Activated CD4-positive, CD25-positive, alpha-beta regulatory T cell treated with anti-CD3 and anti-CD28 coated beads, Interleukin-2, amount 50 U/mL, for 72 hours (primary cell): ENCODE data around the gene ZNF516.

Experiments used
- DNase-seq: peaks from one replicate; pipeline ENCODE4 v3.0.0; 2021

ZNF516 gene

DNA sequence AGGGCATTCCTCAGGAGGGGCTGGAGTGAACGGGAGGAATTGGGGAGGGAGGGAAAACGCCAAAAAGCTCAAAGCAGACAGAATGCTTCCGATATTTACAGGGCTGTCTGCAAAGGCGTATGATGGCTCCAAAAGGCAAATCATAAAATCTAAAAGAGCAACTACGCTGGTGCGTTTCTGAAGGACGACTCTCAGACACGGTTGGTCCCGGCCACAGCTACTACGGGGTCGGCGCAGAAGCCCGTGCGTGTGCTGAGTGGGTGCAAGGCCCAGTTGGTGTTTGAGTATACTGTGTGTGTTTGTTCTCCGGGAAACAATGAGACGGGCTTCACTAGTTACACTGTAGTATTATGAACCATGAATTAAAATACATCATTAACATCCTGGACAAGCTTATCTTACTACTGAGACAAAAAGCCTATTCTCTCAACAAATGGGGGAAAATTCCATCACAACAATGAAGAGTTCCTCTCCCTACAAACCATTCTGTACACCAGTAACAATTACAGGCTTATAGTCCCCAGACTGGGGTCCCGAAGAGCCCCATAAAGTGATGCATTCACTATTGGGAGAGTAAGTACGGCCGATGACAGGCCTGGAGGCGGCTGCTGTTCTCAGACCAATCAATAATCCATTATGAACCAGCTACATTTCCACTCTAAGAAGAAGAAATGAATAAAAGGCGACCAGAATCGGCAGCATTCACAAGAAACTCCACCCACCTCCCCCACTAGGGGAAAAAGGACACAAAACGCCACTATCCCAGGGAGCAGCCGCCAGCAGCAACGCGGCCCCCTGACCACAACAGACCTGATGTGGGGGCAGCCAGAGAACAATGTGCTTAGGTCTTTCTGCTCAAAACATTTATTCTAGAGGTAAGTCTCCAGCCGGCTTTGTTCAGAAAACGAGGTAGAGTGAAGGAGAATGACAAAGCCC, 43.4 kb downstream of the ZNF516 start:
- no peak for DNase-seq

DNA sequence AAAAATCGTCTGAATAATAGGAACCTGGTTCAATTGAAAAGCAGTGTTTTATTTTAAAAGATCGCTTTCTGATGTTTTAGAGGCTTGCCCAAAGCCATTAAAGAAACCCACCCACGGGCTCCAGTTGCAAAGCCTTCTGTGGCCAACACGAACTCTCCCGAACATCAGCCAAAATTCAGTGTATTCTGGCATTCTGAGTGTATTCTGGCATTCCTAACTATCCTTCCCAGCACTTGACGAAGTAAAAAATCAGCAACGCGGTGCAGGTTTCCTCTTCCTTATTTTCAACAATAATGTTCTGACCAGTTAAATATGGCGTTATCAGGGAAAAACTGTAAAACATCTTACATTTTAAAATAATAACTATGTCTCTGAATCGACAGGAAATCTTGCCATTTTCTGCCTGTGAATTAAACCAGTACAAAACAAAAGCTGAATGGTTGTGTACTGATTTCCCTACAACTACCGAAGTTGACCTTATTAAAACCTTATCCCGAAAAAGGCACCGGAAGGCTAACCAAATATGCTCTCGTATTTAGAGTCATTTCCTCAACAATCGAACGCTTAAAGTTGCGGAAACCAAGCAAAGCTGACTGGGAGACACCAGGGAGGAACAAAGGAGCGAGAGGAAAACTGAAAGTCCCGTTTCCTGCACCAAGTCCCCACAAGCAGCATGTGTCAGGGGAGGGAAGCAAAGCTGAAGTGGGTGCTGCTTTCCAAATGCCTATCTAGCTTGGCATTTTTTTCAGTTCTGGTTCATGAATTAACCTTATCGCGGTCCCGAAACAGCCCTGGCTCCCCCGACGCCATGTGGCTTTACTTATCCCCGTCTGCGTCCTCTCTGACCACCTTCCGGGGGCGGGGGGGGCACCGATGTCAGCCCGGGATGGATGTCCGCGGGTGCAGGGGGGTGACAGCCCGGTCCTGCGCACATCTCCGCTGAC, 44.3 kb downstream of the ZNF516 start:
- DNase-seq, result no peak

DNA sequence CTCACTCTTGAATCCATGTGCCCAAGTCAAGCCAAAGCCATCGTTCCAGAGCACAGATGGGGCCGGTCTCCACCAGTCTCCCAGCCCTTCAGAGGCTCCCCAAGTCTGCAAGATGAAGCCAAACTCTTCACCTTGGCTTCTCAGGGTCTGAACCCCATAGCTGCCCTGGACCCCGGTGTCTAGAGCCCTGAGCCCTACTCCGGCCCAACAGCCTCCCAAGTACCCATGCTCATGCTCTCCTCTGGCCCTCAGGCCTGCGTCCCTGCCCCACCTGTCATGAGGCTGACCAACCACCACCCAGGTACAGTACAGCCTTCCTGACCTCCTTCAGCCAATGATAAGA, 46.0 kb downstream of the ZNF516 start:
- DNase-seq, result no peak

DNA sequence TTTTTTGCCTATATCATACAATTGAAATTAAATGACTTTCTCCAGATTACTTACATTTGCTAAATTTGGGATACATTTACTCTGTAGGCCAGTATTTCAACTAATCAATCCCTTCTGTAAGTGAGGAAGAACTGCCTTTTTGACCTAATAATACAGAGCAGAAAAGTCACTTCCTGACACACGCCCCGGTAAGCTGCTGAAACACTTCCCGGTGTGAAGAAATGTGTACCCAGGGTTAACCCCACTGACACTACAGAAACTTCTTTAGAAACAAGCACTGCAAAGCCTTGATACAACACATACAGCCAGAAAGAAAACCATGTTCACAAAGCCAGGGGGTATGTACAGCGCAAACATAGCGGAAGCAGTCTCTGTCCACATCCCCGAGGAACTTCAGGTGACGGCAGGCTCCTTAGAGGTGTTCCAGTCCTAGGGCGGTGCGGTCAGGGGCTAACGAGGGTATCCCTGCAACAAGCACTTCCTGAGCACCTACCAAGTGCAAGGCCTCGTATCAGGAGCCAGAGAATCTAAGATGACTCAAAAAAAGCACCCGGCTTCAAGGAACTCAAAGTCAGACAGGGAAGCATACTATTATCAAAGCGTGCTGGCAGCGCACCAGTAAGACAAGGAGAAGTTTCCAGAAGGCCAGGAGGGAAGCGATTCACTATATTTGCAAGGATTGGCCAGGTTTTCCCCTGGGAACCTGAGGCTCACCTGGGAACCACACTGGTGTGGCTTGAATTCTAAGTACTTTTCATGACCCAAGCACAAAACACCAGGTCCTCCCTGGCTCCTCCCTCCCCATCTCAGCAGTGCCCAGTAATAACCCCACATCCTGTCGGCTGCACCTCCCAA, 46.6 kb downstream of the ZNF516 start:
- no peak for DNase-seq

DNA sequence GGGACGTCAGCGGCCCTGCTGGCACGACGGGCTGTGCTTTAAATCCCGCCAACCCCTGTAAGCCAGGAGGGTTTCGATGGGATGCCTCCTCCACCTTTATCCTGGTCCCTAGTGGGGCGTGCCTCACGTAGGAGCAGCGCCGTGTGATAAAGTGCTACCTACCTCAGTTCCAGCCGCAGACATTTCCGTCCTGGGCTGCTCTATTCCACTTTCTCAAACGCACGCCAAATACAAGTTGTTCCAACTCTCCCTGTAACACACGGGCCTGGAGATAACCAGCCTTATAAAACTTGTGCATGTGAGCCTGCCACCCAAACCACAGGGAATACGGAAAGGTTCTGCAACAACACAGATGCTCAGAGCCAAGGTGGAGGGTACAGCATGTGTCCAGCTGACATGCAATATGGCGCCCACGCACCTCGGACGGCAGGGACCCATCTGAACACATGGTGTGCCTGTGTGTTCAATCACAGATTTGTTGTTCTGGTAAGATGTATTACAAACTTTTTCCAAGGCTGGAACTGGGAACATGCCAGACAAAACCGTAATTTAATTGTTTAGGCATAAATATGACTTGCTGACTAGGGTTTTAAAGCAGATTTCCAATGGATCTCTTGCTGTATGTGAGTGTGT, 47.7 kb downstream of the ZNF516 start:
- no peak for DNase-seq

DNA sequence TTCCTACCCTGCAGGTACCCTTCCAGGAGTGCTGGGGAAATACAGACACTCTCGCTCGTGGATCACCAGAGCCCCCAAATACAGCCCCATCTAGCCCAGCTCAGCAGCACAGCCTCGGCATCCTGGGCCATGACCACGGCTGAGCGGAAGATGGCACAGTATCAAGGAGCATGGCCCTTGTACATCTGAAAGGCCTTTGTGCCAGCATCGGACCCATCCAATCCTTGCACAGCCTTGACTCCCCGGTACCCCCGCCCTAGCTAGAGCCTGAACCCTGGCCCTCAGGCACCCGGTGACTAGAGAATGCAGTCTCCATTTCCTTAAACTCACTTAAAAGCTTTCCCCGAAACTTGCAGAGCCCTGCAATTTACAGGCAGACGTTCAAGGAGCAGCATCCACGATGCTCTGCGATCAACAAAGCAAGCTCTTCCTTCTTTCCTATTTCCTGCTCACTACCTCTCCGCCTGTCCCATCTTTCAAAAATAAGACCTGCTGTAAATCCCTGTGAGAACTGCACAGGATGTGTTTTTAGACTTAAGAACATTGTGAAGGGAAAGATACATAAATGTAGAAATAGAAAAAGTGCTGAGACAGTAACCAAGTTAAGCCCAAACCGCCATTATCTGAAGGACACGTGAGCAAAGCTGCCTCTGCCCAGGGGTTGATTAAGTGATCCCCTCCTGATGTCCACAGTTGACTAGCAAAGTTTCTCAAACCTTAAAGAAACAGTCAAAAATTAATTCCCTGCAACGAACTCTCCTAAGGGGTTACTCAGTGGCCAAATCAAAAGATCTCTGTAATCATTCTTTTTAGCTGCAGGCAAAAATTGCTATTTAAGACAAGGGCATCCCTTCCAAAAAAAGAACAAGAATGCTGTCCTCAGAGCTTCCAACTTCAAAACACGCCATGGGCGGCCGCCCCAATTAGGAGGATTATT, 48.5 kb downstream of the ZNF516 start:
- DNase-seq, result no peak

DNA sequence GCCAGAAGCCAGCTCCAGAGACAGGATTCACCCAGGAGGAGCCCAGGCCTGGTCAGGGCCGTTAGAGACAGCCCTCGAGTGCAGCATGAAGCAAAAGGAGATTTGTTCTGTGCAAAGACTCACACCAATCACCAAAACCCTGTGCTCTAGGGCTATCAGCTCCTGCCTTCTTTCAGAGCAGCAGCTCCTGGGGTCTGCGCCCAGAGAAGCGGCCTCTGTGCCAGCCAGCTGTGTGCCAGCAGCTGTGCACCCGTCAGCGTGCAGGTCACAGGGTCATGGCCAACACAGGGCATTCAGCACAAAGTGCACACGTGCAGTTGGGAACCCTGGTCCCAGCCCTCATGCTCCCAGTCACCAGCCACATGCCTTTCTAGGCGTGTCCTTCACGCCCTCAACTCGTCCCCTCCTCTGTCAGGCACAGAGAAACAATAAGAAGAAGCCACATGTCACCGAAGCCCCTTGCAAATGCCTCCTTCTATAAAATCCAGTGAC, 49.3 kb downstream of the ZNF516 start:
- no peak for DNase-seq

DNA sequence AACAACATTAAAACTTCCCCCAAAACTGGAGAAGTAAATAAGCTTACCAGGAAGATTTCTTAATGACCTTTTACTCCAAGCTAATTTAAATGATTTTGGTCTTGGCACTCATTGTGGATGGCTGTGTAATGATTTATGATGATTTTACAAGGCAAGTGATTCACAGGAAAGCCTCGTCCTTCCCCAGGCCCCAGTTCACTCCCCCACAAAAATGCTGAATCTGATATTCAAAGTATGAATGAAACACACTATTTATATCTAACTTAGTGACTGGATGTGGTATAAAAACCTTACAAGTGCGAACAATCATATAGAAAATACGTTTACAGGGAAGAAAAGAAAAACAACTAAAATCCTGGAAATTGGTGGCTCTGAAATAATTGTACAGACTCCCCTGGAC, 49.8 kb downstream of the ZNF516 start:
- no peak for DNase-seq

DNA sequence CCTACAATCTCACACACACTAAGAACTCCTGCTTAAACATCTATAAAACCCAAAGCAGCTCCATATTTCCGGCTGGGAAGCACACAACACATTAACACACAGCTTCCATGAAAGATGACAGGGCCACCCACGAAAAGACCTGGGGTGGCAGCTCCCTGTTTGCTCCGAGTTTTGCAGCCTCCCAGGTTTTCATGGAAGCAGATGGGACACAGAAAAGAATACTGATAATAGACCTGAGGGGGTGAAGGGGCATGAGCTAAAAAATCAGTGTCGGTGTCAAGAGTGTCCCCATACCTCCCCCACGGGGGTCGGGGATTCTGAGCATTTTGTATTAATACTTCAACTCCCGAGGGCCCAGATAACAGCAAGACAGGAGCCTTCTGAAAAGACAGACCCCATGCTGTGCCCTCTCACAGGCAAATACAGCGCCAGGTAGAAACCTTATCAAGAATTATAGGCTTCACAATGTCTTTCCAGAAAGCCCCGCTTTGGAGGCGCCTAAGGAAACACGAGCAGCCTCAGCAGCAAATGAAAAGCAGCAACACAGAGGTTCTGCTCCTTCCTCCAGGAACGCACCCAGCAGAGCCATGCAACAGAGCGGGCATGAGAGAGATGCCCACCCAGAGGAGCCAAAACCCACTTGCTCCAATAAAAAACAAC, 50.5 kb downstream of the ZNF516 start:
- DNase-seq, result no peak

DNA sequence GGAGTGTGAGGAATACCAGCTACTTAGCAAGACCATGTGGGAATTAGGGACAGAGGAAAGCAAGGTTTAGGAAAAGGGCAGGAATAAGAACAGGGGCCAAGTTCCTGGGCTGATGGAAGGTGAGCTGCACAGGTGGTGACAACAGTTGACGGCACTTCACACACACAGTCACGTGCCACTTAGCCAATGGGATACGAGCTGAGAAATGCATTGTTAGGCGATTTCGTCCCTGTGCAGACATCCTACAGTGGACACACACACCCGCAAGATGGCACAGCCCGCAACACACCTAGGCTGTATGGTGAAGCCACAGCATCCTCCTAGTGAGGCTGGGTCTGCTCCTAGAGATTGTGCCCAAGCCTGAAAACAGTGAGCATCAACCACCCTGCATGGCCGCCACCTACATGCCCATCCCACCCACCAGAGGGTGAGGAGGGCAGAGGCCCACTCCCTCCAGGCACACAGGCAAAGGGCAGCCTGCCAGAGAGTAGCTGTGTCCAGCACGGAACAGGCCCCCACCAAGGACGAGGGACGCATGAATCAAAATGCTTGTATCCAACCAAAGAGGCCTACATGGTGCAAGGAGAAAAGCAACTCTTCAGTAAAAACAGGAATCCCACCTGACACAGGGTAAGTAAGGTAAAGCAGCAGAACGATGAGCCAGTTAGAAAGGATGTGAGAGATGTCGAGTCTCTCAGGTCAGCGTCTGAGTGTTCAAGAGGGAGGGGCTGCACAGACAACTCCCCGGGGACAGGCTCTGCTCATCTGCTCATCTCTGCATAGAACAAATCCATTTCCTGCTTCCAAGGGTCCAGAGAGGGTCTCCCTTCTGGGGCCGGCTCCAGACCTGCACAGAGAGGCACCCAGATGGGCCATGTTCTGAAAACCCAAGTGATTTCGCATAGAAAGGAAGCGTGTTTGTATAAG, 51.3 kb downstream of the ZNF516 start:
- no peak for DNase-seq

DNA sequence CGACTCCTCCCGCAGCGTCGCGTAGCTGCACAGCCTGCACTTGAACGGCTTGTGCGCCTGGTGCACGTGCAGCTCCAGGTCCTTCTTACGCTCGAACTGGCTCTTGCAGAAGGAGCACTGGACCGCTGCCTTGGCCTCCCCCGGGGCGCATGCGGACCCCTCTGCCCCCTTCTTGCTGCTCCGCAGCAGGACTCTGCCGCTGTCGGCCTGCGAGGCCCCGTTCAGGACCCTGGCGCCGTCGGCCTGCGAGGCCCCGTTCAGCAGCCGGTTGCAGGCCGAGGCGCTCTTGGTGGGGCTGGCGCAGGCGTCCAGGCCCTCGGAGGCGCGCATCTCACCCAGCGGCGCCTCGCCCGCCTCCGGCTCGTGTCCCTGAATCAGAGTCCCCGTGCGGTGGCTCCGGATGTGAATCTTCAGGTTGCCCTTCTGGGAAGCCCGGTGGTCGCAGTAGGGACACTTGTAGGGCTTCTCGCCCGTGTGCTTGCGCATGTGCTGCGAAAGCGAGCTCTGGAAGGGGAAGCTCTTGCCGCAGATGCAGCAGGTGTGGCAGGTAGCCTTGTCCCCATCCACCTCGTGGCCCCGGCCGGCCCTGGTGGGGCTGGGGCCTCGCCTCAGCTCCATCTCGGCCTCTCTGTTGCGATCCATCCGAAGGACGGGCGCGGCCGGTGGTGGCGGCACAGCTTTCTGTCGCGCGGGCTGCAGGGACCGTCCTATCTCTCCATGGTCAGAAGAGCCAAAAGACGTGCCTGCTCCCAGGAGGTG, 52.5 kb downstream of the ZNF516 start:
- DNase-seq, result no peak

DNA sequence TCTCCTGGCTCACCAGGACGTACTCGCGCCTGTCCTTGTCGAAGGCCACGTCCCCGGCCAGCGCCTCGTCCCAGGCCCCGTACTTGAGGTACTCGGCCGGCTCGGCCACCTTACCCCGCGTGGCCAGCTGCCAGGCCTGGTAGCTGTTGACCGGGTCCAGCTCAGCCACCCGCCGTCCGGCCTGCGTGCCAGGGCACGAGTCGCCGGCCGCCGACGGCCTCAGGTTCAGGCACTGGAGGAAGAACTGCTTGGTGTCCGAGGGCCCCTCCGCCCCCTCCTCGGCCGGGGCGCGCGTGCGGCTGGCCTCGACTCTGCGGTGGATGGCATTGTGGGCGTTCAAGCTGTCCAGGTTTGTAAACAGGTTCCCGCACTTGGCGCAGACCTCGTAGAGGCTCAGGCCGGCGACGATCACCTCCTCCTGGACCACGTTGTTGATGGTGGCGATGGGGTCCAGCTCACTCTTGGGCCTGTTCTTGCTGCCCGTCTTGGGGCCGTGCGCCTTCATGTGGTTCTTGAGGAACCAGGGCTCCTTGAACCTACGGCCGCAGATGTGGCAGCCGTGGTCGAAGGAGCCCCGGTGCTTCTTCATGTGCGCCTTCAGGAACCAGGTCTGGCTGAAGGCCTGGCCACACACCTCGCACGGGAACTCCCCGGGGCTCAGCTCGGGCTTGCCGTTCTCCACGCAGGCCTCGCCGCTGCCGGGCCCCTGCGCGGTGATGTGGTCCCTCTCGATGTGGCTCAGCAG, 53.2 kb downstream of the ZNF516 start:
- no peak for DNase-seq

DNA sequence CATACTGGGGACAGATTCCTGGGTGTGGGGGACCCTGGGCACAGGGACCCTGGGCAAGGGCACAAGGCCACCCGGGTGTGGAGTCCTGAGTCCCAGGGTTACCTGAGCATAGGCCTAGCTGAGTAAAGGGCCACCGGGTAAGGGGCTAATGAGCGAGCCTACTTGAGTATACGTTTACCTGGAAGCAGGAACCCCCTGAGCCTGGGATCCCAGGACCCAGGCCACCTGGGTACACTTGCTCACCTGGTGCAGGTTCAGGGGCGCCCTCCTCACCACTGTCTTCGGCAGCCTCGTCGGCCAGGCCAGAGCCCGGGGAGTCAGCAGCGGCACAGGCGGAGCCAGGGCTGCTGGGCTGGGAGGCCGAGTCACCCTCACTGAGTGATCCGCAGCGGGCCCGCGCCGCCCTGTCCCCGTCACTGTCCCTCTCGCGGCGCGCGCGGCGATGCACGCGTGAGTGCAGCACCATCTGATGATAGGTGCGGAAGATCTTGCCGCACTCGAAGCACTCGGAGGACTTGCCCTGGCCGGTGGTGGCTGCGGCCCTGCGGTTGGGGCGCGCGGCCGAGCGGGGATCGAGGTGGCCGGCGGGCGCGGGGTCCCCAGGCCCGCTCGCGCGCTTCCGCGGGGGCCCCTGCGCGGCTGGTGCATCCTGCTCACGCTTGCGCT, 53.9 kb downstream of the ZNF516 start:
- DNase-seq, result no peak

DNA sequence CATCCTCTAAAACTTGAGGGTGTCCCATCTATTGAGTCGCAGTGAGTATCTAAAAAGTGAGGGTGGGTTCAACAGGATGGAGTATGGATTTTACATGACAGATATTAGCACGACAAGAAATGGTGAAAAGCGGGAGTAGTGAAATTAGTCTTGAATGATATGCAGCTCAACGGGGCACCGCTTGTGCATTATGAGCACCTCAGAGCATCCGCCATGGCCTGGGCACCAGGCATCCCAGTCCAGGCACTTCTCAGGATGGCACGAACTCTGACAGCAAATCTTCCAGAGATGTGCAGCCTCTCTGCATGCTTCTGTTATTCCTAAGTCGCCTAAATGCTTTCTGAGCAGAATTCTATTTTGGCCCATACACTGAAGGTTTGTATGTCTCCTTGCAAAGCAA, 57.1 kb downstream of the ZNF516 start:
- no peak for DNase-seq

DNA sequence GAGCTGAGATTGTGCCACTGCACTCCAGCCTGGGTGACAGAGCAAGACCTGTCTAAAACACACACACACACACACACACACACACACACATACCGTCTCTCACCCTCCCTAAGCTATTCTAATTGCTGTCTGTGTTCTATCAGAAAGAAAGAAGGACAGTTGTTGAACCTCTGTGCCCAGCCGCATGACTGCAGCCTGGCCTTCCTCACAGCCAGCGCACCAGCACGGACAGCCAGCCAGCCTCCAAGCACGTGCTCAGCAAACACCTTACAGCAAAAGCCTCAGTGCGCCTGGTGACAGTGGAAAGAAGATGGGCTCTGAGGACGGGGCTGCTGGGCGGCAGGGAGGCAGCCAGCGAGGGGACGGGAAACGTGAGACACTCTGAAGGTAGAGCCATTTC, 58.0 kb downstream of the ZNF516 start:
- no peak for DNase-seq

DNA sequence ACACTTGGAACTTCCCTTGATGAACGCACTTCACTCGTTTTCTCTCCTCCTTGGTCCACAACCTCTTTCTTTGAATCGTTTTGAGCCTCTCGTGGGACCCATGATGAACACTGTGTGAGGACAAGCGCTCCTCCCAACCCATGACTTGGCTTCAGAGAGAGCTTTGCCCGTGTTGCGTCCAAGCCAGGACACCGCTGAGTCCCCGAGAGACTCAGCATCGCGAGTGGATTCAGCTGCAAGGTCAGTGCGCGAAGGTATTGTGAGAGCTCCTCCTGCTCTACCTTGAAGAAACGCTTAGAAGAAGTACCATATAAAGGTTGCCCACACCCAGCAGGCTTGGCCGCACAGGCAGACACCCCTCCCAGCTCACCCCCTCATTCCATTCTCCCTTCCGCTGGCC, 58.7 kb downstream of the ZNF516 start:
- no peak for DNase-seq

DNA sequence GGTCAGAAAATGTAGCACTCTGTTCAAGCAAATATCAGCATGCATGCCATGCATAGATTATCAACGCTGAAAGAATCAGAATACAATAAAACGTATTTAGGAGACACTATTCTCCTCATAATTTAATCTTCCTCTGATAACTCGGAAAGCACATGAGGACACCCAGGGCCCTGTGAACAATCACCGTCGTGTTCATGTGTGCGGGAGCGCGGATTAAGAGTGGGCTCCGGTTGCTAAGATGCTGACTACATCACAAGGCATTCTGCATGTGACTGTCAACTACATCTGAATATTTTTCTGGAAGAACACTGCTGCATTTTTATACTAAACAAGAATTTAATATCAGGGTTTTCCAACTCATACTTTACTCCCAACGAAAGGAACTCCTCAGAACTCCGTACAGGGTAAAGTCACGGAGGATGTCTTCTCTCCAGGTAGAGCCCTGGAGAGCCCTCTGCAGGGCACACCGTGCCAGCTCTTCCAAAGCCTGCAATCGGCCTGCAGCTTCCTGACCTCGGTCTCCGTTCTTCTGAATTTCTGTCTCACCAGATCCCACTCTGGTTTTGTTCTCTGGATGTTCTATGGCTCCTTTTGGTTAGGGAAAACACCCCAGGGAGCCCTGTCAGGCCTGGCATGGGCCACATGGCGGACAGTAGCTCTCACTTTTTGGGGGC, 59.6 kb downstream of the ZNF516 start:
- no peak for DNase-seq
